GM12878 (cell line): ENCODE measurements around the gene SSBP4. TPM values are rescaled to one million over a fixed set of nuclear protein-coding genes. Genes with fewer than 3 reads are reported as not detected.

Experiments used
- CREB1 ChIP-seq: IDR thresholded peaks from 2 replicates; pipeline ENCODE4 v1.6.1; 2012; ENCODE audit warnings: low read depth, mild to moderate bottlenecking, inconsistent platforms
- DPF2 ChIP-seq: fragments of 450-650 bp; IDR thresholded peaks from 2 replicates; pipeline ENCODE4 v1.6.1; 2017; ENCODE audit warnings: mild to moderate bottlenecking
- EGR1 ChIP-seq, 2 experiments: IDR thresholded peaks; 1 replicate in 1 of 2; 2 replicates in 1 of 2; pipeline ENCODE4 v1.6.1; 2011 to 2012; ENCODE audit warnings: low read depth in 2 of 2, low read length in 2 of 2, borderline replicate concordance in 1 of 2, mild to moderate bottlenecking in 1 of 2, moderate library complexity in 1 of 2
- EZH2 ChIP-seq: IDR thresholded peaks from 2 replicates; pipeline ENCODE4 v1.6.1; 2012; ENCODE audit warnings: low read depth, mild to moderate bottlenecking, control low read depth, inconsistent platforms, low read length, borderline replicate concordance; ENCODE audit not compliant: control insufficient read depth
- GATAD2B ChIP-seq: fragments of 450-650 bp; conservative IDR thresholded peaks from 2 replicates; pipeline ENCODE4 v1.6.1; 2017; ENCODE audit warnings: low read depth, mild to moderate bottlenecking, moderate library complexity
- IKZF2 ChIP-seq, 2 experiments: fragments of 450-650 bp; IDR thresholded peaks; 2 replicates each; pipeline ENCODE4 v1.6.1; 2017; ENCODE audit warnings: mild to moderate bottlenecking in 2 of 2, moderate library complexity in 2 of 2
- JUNB ChIP-seq: IDR thresholded peaks from 2 replicates; pipeline ENCODE4 v1.6.1; 2016; ENCODE audit warnings: antibody characterized with exemption, mild to moderate bottlenecking
- LARP7 ChIP-seq: fragments of 450-650 bp; IDR thresholded peaks from 2 replicates; pipeline ENCODE4 v1.6.1; 2017; ENCODE audit warnings: mild to moderate bottlenecking
- MEF2A ChIP-seq: IDR thresholded peaks from 2 replicates; pipeline ENCODE4 v1.6.1; 2011; ENCODE audit warnings: low read depth, mild to moderate bottlenecking, low read length, moderate library complexity; ENCODE audit not compliant: insufficient read depth
- MXI1 ChIP-seq: fragments of 150-350 bp; IDR thresholded peaks from 2 replicates; pipeline ENCODE4 v1.6.1; 2011; ENCODE audit warnings: low read depth, mild to moderate bottlenecking, inconsistent platforms, low read length, improper control_type of control experiment
- NBN ChIP-seq: fragments of 450-650 bp; IDR thresholded peaks from 2 replicates; pipeline ENCODE4 v1.6.1; 2016
- NR2C1 ChIP-seq: fragments of 450-650 bp; IDR thresholded peaks from 2 replicates; pipeline ENCODE4 v1.6.1; 2017; ENCODE audit warnings: antibody characterized with exemption, mild to moderate bottlenecking, moderate library complexity
- NR2C2 ChIP-seq: IDR thresholded peaks from 2 replicates; pipeline ENCODE4 v1.6.1; 2011; ENCODE audit warnings: borderline replicate concordance, low read depth; ENCODE audit not compliant: control insufficient read depth, insufficient read length
- NR2F1 ChIP-seq: fragments of 450-650 bp; conservative IDR thresholded peaks from 2 replicates; pipeline ENCODE4 v1.6.1; 2017; ENCODE audit warnings: mild to moderate bottlenecking
- SIX5 ChIP-seq: IDR thresholded peaks from 2 replicates; pipeline ENCODE4 v1.6.1; 2011; ENCODE audit warnings: mild to moderate bottlenecking, low read depth, low read length, moderate library complexity; ENCODE audit not compliant: severe bottlenecking
- SRF ChIP-seq, 2 experiments: IDR thresholded peaks; 2 replicates each; pipeline ENCODE4 v1.6.1; 2011; ENCODE audit warnings: low read depth in 2 of 2, low read length in 2 of 2, mild to moderate bottlenecking in 1 of 2, moderate library complexity in 1 of 2
- TBL1XR1 ChIP-seq: IDR thresholded peaks from 2 replicates; pipeline ENCODE4 v1.6.1; 2012; ENCODE audit warnings: low read depth, low read length, improper control_type of control experiment
- YY1 ChIP-seq: IDR thresholded peaks from 2 replicates; pipeline ENCODE4 v1.6.1; 2011; ENCODE audit warnings: low read depth, mild to moderate bottlenecking, low read length
- ZNF207 ChIP-seq: fragments of 450-650 bp; IDR thresholded peaks from 2 replicates; pipeline ENCODE4 v1.6.1; 2014; ENCODE audit warnings: antibody characterized with exemption, mild to moderate bottlenecking, borderline replicate concordance
- ZNF274 ChIP-seq: IDR thresholded peaks from one replicate; pipeline ENCODE4 v1.8.0; 2011; ENCODE audit not compliant: insufficient read length, insufficient read depth
- ZZZ3 ChIP-seq: IDR thresholded peaks from 2 replicates; pipeline ENCODE4 v1.6.1; 2011; ENCODE audit warnings: low read depth; ENCODE audit not compliant: control insufficient read depth, insufficient read length
- polyA plus RNA-seq, 11 experiments: library from polyadenylated mRNA; depleted of rRNA in 4 of 11; unstranded in 6 of 11; stranded (reverse) in 5 of 11; fragments of >200 nt; fragmentation: Nextera tagmentation in 4 of 11; fragmentation: Illumina TruSeq in 1 of 11; extraction: Ambion mirVana in 4 of 11; extraction: Trizol in 1 of 11; gene quantifications; 1 replicate in 1 of 11; 2 replicates in 10 of 11; pipeline versions ENCODE4 v1.2.1 to v1.2.3, GENCODE V29; 2011 to 2016; ENCODE audit warnings: inconsistent platforms in 2 of 11, missing spikeins in 2 of 11, low read depth in 1 of 11
- total RNA-seq, 4 experiments: library from RNA; depleted of rRNA in 3 of 4; stranded (reverse); fragments of >200 nt in 3 of 4; fragmentation: Illumina TruSeq in 1 of 4; extraction: Trizol in 1 of 4; gene quantifications; 2 replicates each; pipeline versions ENCODE4 v1.2.1 to v1.2.3, GENCODE V29; 2013 to 2021
- TF ChIP-seq, protein P1 (sequence below): fragments of 450-650 bp; IDR thresholded peaks from 2 replicates; pipeline ENCODE4 v1.6.1; 2017; ENCODE audit warnings: mild to moderate bottlenecking, moderate library complexity
- TF ChIP-seq, protein P2 (sequence below): fragments of 450-650 bp; IDR thresholded peaks from 2 replicates; pipeline ENCODE4 v1.6.1; 2014; ENCODE audit warnings: mild to moderate bottlenecking
- TF ChIP-seq, protein P3 (sequence below): IDR thresholded peaks from 2 replicates; pipeline ENCODE4 v1.6.1; 2011; ENCODE audit warnings: low read depth, mild to moderate bottlenecking, low read length, moderate library complexity, borderline replicate concordance; ENCODE audit errors: extremely low read depth
- TF ChIP-seq, protein P4 (sequence below): fragments of 450-650 bp; conservative IDR thresholded peaks from 2 replicates; pipeline ENCODE4 v1.6.1; 2017; ENCODE audit warnings: mild to moderate bottlenecking, moderate library complexity

Gene SSBP4
- total and polyA plus RNA-seq, 10 of the 15 experiments (the other 5 are each of a cell fraction or from before 2014, with no cell fraction given) = 0.37 to 150 (median 38.9) TPM

DNA sequence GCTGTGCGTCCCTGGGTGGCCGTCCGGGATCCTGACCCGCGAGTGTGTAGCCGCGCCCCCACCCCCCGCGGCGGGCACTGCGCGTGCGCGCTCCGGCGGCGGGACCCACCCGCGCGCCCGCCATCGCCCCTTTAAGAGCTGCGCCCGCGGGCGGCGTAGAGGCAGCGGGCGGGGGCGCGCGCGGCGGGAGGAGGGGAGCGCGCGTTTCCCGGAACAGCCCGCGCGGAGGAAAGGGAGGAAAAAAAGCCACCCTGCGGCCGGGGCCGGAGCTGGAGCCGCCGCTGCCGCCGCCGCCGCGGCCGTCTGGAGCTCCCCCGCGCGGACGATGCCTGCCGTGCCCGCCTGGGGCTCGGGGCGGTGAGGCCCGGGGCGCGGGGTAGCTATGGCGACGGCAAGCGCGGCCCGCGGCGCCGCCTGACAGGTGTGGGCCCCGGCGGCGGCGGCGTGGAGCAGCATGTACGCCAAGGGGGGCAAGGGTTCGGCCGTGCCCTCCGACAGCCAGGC is at the start of gene SSBP4 (continued):
- peak in 1 of 2 experiments; percentile 72; a peak in 1 of 3 replicates for TF ChIP-seq EGR1 (IDR thresholded peaks at IDR 0.05; ENCODE audit: borderline replicate concordance in 1 of 2, low read depth in 2 of 2, low read length in 2 of 2)
- TF ChIP-seq JUNB = no peak
- TF ChIP-seq MXI1 = peak; percentile 85
- no peak for TF ChIP-seq IKZF2 (IDR thresholded peaks at IDR 0.05)
- TF ChIP-seq LARP7 = peak; percentile 92
- TF ChIP-seq, protein P1, sequence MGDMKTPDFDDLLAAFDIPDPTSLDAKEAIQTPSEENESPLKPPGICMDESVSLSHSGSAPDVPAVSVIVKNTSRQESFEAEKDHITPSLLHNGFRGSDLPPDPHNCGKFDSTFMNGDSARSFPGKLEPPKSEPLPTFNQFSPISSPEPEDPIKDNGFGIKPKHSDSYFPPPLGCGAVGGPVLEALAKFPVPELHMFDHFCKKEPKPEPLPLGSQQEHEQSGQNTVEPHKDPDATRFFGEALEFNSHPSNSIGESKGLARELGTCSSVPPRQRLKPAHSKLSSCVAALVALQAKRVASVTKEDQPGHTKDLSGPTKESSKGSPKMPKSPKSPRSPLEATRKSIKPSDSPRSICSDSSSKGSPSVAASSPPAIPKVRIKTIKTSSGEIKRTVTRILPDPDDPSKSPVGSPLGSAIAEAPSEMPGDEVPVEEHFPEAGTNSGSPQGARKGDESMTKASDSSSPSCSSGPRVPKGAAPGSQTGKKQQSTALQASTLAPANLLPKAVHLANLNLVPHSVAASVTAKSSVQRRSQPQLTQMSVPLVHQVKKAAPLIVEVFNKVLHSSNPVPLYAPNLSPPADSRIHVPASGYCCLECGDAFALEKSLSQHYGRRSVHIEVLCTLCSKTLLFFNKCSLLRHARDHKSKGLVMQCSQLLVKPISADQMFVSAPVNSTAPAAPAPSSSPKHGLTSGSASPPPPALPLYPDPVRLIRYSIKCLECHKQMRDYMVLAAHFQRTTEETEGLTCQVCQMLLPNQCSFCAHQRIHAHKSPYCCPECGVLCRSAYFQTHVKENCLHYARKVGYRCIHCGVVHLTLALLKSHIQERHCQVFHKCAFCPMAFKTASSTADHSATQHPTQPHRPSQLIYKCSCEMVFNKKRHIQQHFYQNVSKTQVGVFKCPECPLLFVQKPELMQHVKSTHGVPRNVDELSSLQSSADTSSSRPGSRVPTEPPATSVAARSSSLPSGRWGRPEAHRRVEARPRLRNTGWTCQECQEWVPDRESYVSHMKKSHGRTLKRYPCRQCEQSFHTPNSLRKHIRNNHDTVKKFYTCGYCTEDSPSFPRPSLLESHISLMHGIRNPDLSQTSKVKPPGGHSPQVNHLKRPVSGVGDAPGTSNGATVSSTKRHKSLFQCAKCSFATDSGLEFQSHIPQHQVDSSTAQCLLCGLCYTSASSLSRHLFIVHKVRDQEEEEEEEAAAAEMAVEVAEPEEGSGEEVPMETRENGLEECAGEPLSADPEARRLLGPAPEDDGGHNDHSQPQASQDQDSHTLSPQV = no peak
- no peak for TF ChIP-seq NBN
- TF ChIP-seq, protein P2, sequence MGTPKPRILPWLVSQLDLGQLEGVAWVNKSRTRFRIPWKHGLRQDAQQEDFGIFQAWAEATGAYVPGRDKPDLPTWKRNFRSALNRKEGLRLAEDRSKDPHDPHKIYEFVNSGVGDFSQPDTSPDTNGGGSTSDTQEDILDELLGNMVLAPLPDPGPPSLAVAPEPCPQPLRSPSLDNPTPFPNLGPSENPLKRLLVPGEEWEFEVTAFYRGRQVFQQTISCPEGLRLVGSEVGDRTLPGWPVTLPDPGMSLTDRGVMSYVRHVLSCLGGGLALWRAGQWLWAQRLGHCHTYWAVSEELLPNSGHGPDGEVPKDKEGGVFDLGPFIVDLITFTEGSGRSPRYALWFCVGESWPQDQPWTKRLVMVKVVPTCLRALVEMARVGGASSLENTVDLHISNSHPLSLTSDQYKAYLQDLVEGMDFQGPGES = no peak
- TF ChIP-seq ZNF274 = no peak
- TF ChIP-seq CREB1 = 0 out of 2 replicates have a peak, but pooled peaks have one; percentile 26
- TF ChIP-seq SIX5 = no peak
- TF ChIP-seq TBL1XR1 = no peak
- TF ChIP-seq NR2C1 = 0 out of 2 replicates have a peak, but pooled peaks have one; percentile 20
- 0 out of 4 replicates have a peak, but pooled peaks of 1 of the 2 experiments have one; percentile 8 for TF ChIP-seq SRF (IDR thresholded peaks at IDR 0.05; ENCODE audit: low read depth in 2 of 2, low read length in 2 of 2)
- no peak for TF ChIP-seq YY1
- TF ChIP-seq, protein P3, sequence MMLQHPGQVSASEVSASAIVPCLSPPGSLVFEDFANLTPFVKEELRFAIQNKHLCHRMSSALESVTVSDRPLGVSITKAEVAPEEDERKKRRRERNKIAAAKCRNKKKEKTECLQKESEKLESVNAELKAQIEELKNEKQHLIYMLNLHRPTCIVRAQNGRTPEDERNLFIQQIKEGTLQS = no peak
- TF ChIP-seq MEF2A = no peak
- TF ChIP-seq, protein P4, sequence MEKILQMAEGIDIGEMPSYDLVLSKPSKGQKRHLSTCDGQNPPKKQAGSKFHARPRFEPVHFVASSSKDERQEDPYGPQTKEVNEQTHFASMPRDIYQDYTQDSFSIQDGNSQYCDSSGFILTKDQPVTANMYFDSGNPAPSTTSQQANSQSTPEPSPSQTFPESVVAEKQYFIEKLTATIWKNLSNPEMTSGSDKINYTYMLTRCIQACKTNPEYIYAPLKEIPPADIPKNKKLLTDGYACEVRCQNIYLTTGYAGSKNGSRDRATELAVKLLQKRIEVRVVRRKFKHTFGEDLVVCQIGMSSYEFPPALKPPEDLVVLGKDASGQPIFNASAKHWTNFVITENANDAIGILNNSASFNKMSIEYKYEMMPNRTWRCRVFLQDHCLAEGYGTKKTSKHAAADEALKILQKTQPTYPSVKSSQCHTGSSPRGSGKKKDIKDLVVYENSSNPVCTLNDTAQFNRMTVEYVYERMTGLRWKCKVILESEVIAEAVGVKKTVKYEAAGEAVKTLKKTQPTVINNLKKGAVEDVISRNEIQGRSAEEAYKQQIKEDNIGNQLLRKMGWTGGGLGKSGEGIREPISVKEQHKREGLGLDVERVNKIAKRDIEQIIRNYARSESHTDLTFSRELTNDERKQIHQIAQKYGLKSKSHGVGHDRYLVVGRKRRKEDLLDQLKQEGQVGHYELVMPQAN = peak; percentile 92
- no peak for TF ChIP-seq NR2C2
- TF ChIP-seq ZNF207 = 0 out of 2 replicates have a peak, but pooled peaks have one; percentile 53
- TF ChIP-seq NR2F1 = peak; percentile 55; the same call in 1 of the 2 replicates
- peak; percentile 85 for TF ChIP-seq DPF2
- peak; percentile 79 for TF ChIP-seq GATAD2B
- no peak for TF ChIP-seq ZZZ3
- no peak for TF ChIP-seq EZH2
